ENCODE results near the gene RAB3D. TPM values are rescaled to one million over a fixed set of nuclear protein-coding genes. Genes with fewer than 3 reads are reported as not detected.

The RAB3D gene
- total and polyA plus RNA-seq, 4 donors: 1.1 to 10.2 (median 5.5) TPM

DNA sequence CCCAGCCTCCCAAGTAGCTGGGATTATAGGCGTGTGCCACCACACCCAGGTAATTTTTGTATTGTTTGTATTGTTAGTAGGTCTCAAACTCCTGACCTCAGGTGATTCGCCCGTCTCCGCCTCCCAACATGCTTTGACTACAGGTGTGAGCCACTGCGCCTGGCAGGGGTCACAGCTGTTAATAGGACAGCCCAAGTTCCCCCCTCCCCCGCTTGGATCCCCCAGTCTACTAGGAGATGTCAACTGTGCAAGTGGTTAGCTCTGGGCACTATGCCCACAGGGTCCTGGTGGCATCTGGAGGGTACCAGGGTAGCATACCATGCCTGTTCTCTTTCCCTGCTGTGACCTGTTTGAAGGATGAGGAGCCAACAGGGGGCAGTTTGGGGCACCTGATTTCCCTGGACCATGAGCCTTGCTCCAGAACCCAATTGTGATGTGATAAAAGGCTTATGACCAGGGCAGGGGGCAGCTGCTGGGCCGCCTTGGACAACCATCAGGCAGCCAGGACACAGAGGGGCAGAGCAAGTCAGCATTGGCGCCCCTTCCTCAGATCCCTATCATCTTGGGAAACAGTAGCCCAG, 43.7 kb downstream of the RAB3D start, which contains the start of gene TSPAN16:
TSPAN16 (plus strand) TSS at position 496 of the 581 bp plus-strand sequence. CDS start 138 bp downstream, outside the sequence.
- WGBS: 87% methylated on average over 8 of the region's 8 CpGs
- Histone ChIP-seq H3K4me1 (ENCODE audit: control insufficient read depth in 4 of 4, insufficient read depth in 4 of 4, low read length in 3 of 4) (peaks cover 0 to 9% (median 4%) of the 10 kb centered on the region in 4 donors), H3K36me3 (ENCODE audit: control insufficient read depth in 4 of 4, insufficient read depth in 3 of 4, low read depth in 1 of 4, low read length in 3 of 4) (no peaks in the 10 kb centered on the region), H3K9me3 (ENCODE audit: control insufficient read depth in 4 of 4, low read length in 3 of 4) (no peaks in the 10 kb centered on the region), H3K27me3 (ENCODE audit: control insufficient read depth in 4 of 4, insufficient read depth in 4 of 4, low read length in 3 of 4) (no peaks in the 10 kb centered on the region), H3K9ac (ENCODE audit: low read depth in 1 of 2, low read length in 2 of 2) (no peak within 1 kb of the TSS), H3K4me3 (ENCODE audit: low read depth in 1 of 3, low read length in 3 of 3) (no peak within 1 kb of the TSS), H3K27ac (ENCODE audit: low read depth in 1 of 2, low read length in 2 of 2) (no peak within 1 kb of the TSS)
- DNase-seq (ENCODE audit: low spot score): no peak
- TF ChIP-seq FOXA2 (IDR thresholded peaks at IDR 0.05): no peak
- TF ChIP-seq, protein P1, sequence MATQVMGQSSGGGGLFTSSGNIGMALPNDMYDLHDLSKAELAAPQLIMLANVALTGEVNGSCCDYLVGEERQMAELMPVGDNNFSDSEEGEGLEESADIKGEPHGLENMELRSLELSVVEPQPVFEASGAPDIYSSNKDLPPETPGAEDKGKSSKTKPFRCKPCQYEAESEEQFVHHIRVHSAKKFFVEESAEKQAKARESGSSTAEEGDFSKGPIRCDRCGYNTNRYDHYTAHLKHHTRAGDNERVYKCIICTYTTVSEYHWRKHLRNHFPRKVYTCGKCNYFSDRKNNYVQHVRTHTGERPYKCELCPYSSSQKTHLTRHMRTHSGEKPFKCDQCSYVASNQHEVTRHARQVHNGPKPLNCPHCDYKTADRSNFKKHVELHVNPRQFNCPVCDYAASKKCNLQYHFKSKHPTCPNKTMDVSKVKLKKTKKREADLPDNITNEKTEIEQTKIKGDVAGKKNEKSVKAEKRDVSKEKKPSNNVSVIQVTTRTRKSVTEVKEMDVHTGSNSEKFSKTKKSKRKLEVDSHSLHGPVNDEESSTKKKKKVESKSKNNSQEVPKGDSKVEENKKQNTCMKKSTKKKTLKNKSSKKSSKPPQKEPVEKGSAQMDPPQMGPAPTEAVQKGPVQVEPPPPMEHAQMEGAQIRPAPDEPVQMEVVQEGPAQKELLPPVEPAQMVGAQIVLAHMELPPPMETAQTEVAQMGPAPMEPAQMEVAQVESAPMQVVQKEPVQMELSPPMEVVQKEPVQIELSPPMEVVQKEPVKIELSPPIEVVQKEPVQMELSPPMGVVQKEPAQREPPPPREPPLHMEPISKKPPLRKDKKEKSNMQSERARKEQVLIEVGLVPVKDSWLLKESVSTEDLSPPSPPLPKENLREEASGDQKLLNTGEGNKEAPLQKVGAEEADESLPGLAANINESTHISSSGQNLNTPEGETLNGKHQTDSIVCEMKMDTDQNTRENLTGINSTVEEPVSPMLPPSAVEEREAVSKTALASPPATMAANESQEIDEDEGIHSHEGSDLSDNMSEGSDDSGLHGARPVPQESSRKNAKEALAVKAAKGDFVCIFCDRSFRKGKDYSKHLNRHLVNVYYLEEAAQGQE (IDR thresholded peaks at IDR 0.05): no peak
- TF ChIP-seq SP1 (IDR thresholded peaks at IDR 0.05): no peak
- TF ChIP-seq EGR1 (IDR thresholded peaks at IDR 0.05; ENCODE audit: low read depth in 2 of 2): no peak

GRCh38 chr19:11295180-11295579, 44.3 kb downstream of the RAB3D start:
- Histone ChIP-seq H3K9ac (ENCODE audit: low read depth in 1 of 2, low read length in 2 of 2) (no peak overlapping the region), H3K4me1 (ENCODE audit: control insufficient read depth in 4 of 4, insufficient read depth in 4 of 4, low read length in 3 of 4) (peaks cover 0 to 9% (median 4%) of the 10 kb centered on the region in 4 donors), H3K9me3 (ENCODE audit: control insufficient read depth in 4 of 4, low read length in 3 of 4) (no peaks in the 10 kb centered on the region), H3K27me3 (ENCODE audit: control insufficient read depth in 4 of 4, insufficient read depth in 4 of 4, low read length in 3 of 4) (no peaks in the 10 kb centered on the region), H3K36me3 (ENCODE audit: control insufficient read depth in 4 of 4, insufficient read depth in 3 of 4, low read depth in 1 of 4, low read length in 3 of 4) (no peaks in the 10 kb centered on the region), H3K27ac (ENCODE audit: low read depth in 1 of 2, low read length in 2 of 2) (no peak overlapping the region), H3K4me3 (ENCODE audit: low read depth in 1 of 3, low read length in 3 of 3) (no peak overlapping the region)
- no peak for DNase-seq (ENCODE audit: low spot score)
- WGBS: 87% methylated on average over 4 of the region's 4 CpGs
- TF ChIP-seq TAF1 (conservative IDR thresholded peaks at IDR 0.05) (no peak), YY1 (IDR thresholded peaks at IDR 0.05) (no peak), JUND (IDR thresholded peaks at IDR 0.05) (no peak), HNF4G (IDR thresholded peaks at IDR 0.05) (no peak), FOXA2 (IDR thresholded peaks at IDR 0.05) (no peak), RAD21 (IDR thresholded peaks at IDR 0.05) (no peak), FOXA1 (IDR thresholded peaks at IDR 0.05) (no peak), ATF3 (IDR thresholded peaks at IDR 0.05) (no peak), SP1 (IDR thresholded peaks at IDR 0.05) (no peak), EGR1 (IDR thresholded peaks at IDR 0.05; ENCODE audit: low read depth in 2 of 2) (no peak), RXRA (IDR thresholded peaks at IDR 0.05) (no peak), MAX (IDR thresholded peaks at IDR 0.05) (no peak), HNF4A (conservative IDR thresholded peaks at IDR 0.05) (no peak), GABPA (IDR thresholded peaks at IDR 0.05 in 1 of 2, conservative IDR thresholded peaks at IDR 0.05 in 1 of 2) (no peak), NR2F2 (IDR thresholded peaks at IDR 0.05) (no peak)
- TF ChIP-seq, protein P1 (IDR thresholded peaks at IDR 0.05): no peak
- TF ChIP-seq, protein P2, sequence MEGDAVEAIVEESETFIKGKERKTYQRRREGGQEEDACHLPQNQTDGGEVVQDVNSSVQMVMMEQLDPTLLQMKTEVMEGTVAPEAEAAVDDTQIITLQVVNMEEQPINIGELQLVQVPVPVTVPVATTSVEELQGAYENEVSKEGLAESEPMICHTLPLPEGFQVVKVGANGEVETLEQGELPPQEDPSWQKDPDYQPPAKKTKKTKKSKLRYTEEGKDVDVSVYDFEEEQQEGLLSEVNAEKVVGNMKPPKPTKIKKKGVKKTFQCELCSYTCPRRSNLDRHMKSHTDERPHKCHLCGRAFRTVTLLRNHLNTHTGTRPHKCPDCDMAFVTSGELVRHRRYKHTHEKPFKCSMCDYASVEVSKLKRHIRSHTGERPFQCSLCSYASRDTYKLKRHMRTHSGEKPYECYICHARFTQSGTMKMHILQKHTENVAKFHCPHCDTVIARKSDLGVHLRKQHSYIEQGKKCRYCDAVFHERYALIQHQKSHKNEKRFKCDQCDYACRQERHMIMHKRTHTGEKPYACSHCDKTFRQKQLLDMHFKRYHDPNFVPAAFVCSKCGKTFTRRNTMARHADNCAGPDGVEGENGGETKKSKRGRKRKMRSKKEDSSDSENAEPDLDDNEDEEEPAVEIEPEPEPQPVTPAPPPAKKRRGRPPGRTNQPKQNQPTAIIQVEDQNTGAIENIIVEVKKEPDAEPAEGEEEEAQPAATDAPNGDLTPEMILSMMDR (IDR thresholded peaks at IDR 0.05; ENCODE audit: low read depth, low read length, missing input control): no peak
- TF ChIP-seq, protein P3, sequence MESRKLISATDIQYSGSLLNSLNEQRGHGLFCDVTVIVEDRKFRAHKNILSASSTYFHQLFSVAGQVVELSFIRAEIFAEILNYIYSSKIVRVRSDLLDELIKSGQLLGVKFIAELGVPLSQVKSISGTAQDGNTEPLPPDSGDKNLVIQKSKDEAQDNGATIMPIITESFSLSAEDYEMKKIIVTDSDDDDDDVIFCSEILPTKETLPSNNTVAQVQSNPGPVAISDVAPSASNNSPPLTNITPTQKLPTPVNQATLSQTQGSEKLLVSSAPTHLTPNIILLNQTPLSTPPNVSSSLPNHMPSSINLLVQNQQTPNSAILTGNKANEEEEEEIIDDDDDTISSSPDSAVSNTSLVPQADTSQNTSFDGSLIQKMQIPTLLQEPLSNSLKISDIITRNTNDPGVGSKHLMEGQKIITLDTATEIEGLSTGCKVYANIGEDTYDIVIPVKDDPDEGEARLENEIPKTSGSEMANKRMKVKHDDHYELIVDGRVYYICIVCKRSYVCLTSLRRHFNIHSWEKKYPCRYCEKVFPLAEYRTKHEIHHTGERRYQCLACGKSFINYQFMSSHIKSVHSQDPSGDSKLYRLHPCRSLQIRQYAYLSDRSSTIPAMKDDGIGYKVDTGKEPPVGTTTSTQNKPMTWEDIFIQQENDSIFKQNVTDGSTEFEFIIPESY (IDR thresholded peaks at IDR 0.05): no peak

Data from liver (tissue), 9 donors.